HEK293 (cell line): Measurements from ENCODE around the gene SERPINE2.

ENCODE experiments used
- CTCF ChIA-PET: fragments of 350-600 bp; formaldehyde crosslinking; extraction: SDS; loops from one replicate; lab custom pipeline; 2021; ENCODE audit warnings: antibody characterized with exemption; lab: Yijun Ruan, JAX
- POLR2A ChIA-PET: fragments of 300-600 bp; formaldehyde crosslinking; extraction: SDS; loops from one replicate; lab custom pipeline; 2020; ENCODE audit warnings: antibody characterized with exemption, inconsistent platforms; lab: Yijun Ruan, JAX
- H3K27ac ChIP-seq: fragments of 200-500 bp; sonication (Bioruptor generic); 2 replicates; pipeline ENCODE4 v1.5.1; 2014; ENCODE audit warnings: low read depth, low read length, control low read depth, inconsistent platforms; ENCODE audit errors: extremely low read depth
- H3K36me3 ChIP-seq, 2 experiments: fragments of 200-500 bp in 1 of 2; sonication (Bioruptor generic) in 1 of 2; 1 replicate in 1 of 2; 2 replicates in 1 of 2; pipeline ENCODE4 v1.5.1; 2014 to 2017; ENCODE audit warnings: inconsistent platforms in 2 of 2, low read length in 2 of 2; ENCODE audit not compliant: control insufficient read depth in 2 of 2, insufficient read depth in 1 of 2
- H3K4me1 ChIP-seq: fragments of 200-500 bp; sonication (Bioruptor generic); 2 replicates; pipeline ENCODE4 v1.5.1; 2014; ENCODE audit warnings: mild to moderate bottlenecking, low read length, inconsistent platforms; ENCODE audit not compliant: control insufficient read depth, insufficient read depth
- H3K4me3 ChIP-seq: 2 replicates; pipeline ENCODE4 v1.5.1; 2011; ENCODE audit warnings: low read depth, mild to moderate bottlenecking, control low read depth, low read length, moderate library complexity
- H3K9me3 ChIP-seq: fragments of 200-500 bp; sonication (Bioruptor generic); 2 replicates; pipeline ENCODE4 v1.5.1; 2014; ENCODE audit warnings: low read depth, low read length, inconsistent platforms; ENCODE audit not compliant: control insufficient read depth, insufficient read depth
- CTCF ChIP-seq: fragments of 450-650 bp; formaldehyde crosslinking; IDR thresholded peaks from 2 replicates; pipeline ENCODE4 v1.5.1; 2016; ENCODE audit warnings: missing biosample characterization, missing genetic modification characterization
- FEZF1 ChIP-seq: fragments of 450-650 bp; formaldehyde crosslinking; IDR thresholded peaks from 2 replicates; pipeline ENCODE4 v1.5.1; 2016; ENCODE audit warnings: missing biosample characterization, missing genetic modification characterization
- IKZF3 ChIP-seq: fragments of 450-650 bp; IDR thresholded peaks from 2 replicates; pipeline ENCODE4 v1.5.0; 2018; ENCODE audit warnings: missing biosample characterization, mild to moderate bottlenecking, missing genetic modification characterization, moderate library complexity
- REST ChIP-seq: fragments of 450-650 bp; formaldehyde crosslinking; IDR thresholded peaks from 2 replicates; pipeline ENCODE4 v1.5.1; 2016; ENCODE audit warnings: missing biosample characterization, missing genetic modification characterization
- YY1 ChIP-seq: fragments of 450-650 bp; formaldehyde crosslinking; IDR thresholded peaks from 2 replicates; pipeline ENCODE4 v1.5.1; 2018; ENCODE audit warnings: missing biosample characterization, missing genetic modification characterization
- ZBTB49 ChIP-seq: fragments of 450-650 bp; formaldehyde crosslinking; IDR thresholded peaks from 2 replicates; pipeline ENCODE4 v1.5.1; 2016; ENCODE audit warnings: missing biosample characterization, missing genetic modification characterization, low read depth
- ZBTB7A ChIP-seq: fragments of 450-650 bp; formaldehyde crosslinking; IDR thresholded peaks from 2 replicates; pipeline ENCODE4 v1.5.1; 2016; ENCODE audit warnings: low read depth, missing biosample characterization, missing genetic modification characterization
- ZNF221 ChIP-seq: fragments of 450-650 bp; formaldehyde crosslinking; IDR thresholded peaks from 2 replicates; pipeline ENCODE4 v1.5.1; 2017; ENCODE audit warnings: missing biosample characterization, missing genetic modification characterization, borderline replicate concordance
- ZNF341 ChIP-seq: fragments of 450-650 bp; formaldehyde crosslinking; IDR thresholded peaks from 2 replicates; pipeline ENCODE4; 2016; ENCODE audit warnings: low read depth, missing biosample characterization, missing genetic modification characterization
- ZNF473 ChIP-seq: fragments of 450-650 bp; formaldehyde crosslinking; IDR thresholded peaks from 2 replicates; pipeline ENCODE4 v1.5.1; 2017; ENCODE audit warnings: missing biosample characterization, missing genetic modification characterization
- ZNF48 ChIP-seq: fragments of 450-650 bp; formaldehyde crosslinking; IDR thresholded peaks from 2 replicates; pipeline ENCODE4 v1.5.1; 2016; ENCODE audit warnings: missing biosample characterization, missing genetic modification characterization
- ZNF549 ChIP-seq: fragments of 450-650 bp; IDR thresholded peaks from 2 replicates; pipeline ENCODE4 v1.5.1; 2018; ENCODE audit warnings: missing biosample characterization, missing genetic modification characterization, mild to moderate bottlenecking, inconsistent platforms, moderate library complexity
- ZNF558 ChIP-seq: fragments of 450-650 bp; formaldehyde crosslinking; IDR thresholded peaks from 2 replicates; pipeline ENCODE4 v1.5.1; 2016; ENCODE audit warnings: missing biosample characterization, missing genetic modification characterization
- ZNF654 ChIP-seq: fragments of 450-650 bp; formaldehyde crosslinking; IDR thresholded peaks from 2 replicates; pipeline ENCODE4 v1.5.1; 2016; ENCODE audit warnings: low read depth, missing biosample characterization, missing genetic modification characterization
- ZNF660 ChIP-seq: fragments of 450-650 bp; IDR thresholded peaks from 2 replicates; pipeline ENCODE4 v1.5.1; 2018; ENCODE audit warnings: missing biosample characterization, mild to moderate bottlenecking, missing genetic modification characterization
- ZNF664 ChIP-seq: fragments of 450-650 bp; formaldehyde crosslinking; IDR thresholded peaks from 2 replicates; pipeline ENCODE4 v1.5.1; 2016; ENCODE audit warnings: missing biosample characterization, missing genetic modification characterization
- ZNF707 ChIP-seq: fragments of 450-650 bp; formaldehyde crosslinking; IDR thresholded peaks from 2 replicates; pipeline ENCODE4 v1.5.1; 2016; ENCODE audit warnings: missing biosample characterization, missing genetic modification characterization
- ZNF785 ChIP-seq: fragments of 450-650 bp; formaldehyde crosslinking; IDR thresholded peaks from 2 replicates; pipeline ENCODE4 v1.5.1; 2016; ENCODE audit warnings: missing biosample characterization, missing genetic modification characterization
- TF ChIP-seq, protein P1 (sequence below): fragments of 450-650 bp; formaldehyde crosslinking; IDR thresholded peaks from 2 replicates; pipeline ENCODE4 v1.5.1; 2016; ENCODE audit warnings: missing biosample characterization, missing genetic modification characterization
- TF ChIP-seq, protein P2 (sequence below): fragments of 450-650 bp; formaldehyde crosslinking; IDR thresholded peaks from 2 replicates; pipeline ENCODE4 v1.5.1; 2017; ENCODE audit warnings: missing biosample characterization, mild to moderate bottlenecking, missing genetic modification characterization, moderate library complexity

SERPINE2 gene

GRCh38 chr2:223970343-223971128, 68.5 kb downstream of the SERPINE2 start:
- Histone ChIP-seq H3K27ac (no peak overlapping the region), H3K36me3 (peaks cover 21 to 28% of the 10 kb centered on the region in 2 experiments), H3K4me3 (no peak overlapping the region), H3K4me1 (no peaks in the 10 kb centered on the region), H3K9me3 (no peaks in the 10 kb centered on the region)
- ChIA-PET CTCF (interaction anchor here (0.5 to 8.7 kb wide), 35 partner anchors 9 to 1885 kb away, joined by 3 to 149 read pairs (median 5); partner anchors contain the start of gene SERPINE2), POLR2A (interaction anchor here (1.0 to 2.0 kb wide), 2 partner anchors 313 to 314 kb away, joined by 3 to 7 read pairs; no protein-coding TSS in a partner anchor)
- TF ChIP-seq ZNF660 (tag by site-specific recombination): 0 out of 2 replicates have a peak, but pooled peaks have one; percentile 39
- TF ChIP-seq ZNF558: no peak
- peak; percentile 63 for TF ChIP-seq CTCF (tag by site-specific recombination)
- TF ChIP-seq, protein P1, sequence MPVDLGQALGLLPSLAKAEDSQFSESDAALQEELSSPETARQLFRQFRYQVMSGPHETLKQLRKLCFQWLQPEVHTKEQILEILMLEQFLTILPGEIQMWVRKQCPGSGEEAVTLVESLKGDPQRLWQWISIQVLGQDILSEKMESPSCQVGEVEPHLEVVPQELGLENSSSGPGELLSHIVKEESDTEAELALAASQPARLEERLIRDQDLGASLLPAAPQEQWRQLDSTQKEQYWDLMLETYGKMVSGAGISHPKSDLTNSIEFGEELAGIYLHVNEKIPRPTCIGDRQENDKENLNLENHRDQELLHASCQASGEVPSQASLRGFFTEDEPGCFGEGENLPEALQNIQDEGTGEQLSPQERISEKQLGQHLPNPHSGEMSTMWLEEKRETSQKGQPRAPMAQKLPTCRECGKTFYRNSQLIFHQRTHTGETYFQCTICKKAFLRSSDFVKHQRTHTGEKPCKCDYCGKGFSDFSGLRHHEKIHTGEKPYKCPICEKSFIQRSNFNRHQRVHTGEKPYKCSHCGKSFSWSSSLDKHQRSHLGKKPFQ (tag by site-specific recombination): no peak
- TF ChIP-seq ZNF654 (tag by site-specific recombination): peak; percentile 88

GRCh38 chr2:223969856-223970255, 69.2 kb downstream of the SERPINE2 start:
- H3K36me3 ChIP-seq: peaks cover 26 to 34% of the 10 kb centered on the region in 2 experiments
- no peak overlapping the region for H3K27ac ChIP-seq
- ChIA-PET CTCF (interaction anchor here (0.6 to 8.7 kb wide), 31 partner anchors 9 to 807 kb away, joined by 3 to 149 read pairs (median 5); partner anchors contain the start of gene SERPINE2), POLR2A (interaction anchor here (1.0 to 2.0 kb wide), 2 partner anchors 313 to 315 kb away, joined by 3 to 7 read pairs; no protein-coding TSS in a partner anchor)
- TF ChIP-seq FEZF1: no peak
- TF ChIP-seq ZBTB7A (tag by site-specific recombination): no peak
- no peak for TF ChIP-seq ZNF664
- TF ChIP-seq ZNF341: no peak
- TF ChIP-seq ZNF785 (tag by site-specific recombination): no peak
- no peak for TF ChIP-seq ZBTB49
- TF ChIP-seq, protein P2, sequence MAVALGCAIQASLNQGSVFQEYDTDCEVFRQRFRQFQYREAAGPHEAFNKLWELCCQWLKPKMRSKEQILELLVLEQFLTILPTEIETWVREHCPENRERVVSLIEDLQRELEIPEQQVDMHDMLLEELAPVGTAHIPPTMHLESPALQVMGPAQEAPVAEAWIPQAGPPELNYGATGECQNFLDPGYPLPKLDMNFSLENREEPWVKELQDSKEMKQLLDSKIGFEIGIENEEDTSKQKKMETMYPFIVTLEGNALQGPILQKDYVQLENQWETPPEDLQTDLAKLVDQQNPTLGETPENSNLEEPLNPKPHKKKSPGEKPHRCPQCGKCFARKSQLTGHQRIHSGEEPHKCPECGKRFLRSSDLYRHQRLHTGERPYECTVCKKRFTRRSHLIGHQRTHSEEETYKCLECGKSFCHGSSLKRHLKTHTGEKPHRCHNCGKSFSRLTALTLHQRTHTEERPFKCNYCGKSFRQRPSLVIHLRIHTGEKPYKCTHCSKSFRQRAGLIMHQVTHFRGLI (tag by site-specific recombination): no peak
- TF ChIP-seq IKZF3 (tag by site-specific recombination): no peak
- no peak for TF ChIP-seq ZNF707 (tag by site-specific recombination)
- no peak for TF ChIP-seq ZNF473 (tag by site-specific recombination)
- TF ChIP-seq YY1: no peak
- no peak for TF ChIP-seq REST (tag by site-specific recombination)
- no peak for TF ChIP-seq ZNF221
- no peak for TF ChIP-seq ZNF48 (tag by site-specific recombination)
- no peak for TF ChIP-seq ZNF549 (tag by site-specific recombination)
- H3K4me3 ChIP-seq: no peak overlapping the region
- no peaks in the 10 kb centered on the region for H3K9me3 ChIP-seq
- H3K4me1 ChIP-seq: no peaks in the 10 kb centered on the region
